Endothelial cell of umbilical vein (primary cell): ENCODE results near the gene LRRC52. TPM values are rescaled to one million over a fixed set of nuclear protein-coding genes. Genes with fewer than 3 reads are reported as not detected.

Experiments used
- BruUV-seq: library from RNA; stranded (reverse); fragments of 400-500 nt; replicated peaks from 2 replicates; lab custom pipeline; 2021; lab: Mats Ljungman, UMichigan
- CTCF ChIA-PET: fragments of 300-600, 350-600 bp; sonication (Branson Sonifier 250); formaldehyde crosslinking; loops from one replicate; lab custom pipeline; 2021; ENCODE audit warnings: antibody characterized with exemption, inconsistent platforms; lab: Charles Lee
- POLR2A ChIA-PET: fragments of 300-600, 350-600 bp; sonication (Branson Sonifier 250); formaldehyde crosslinking; loops from one replicate; lab custom pipeline; 2021; ENCODE audit warnings: antibody characterized with exemption, inconsistent platforms; lab: Charles Lee
- DNase-seq: peaks from one replicate; pipeline ENCODE4 v3.0.0-alpha.2; 2011; ENCODE audit warnings: low read depth, low spot score
- FAIRE-seq: peaks from 2 replicates; lab custom pipeline; 2011; peaks lifted over from hg19 to GRCh38; lab: Jason Lieb, UNC
- H2AFZ ChIP-seq: 2 replicates; pipeline ENCODE4 v1.6.0; 2012; ENCODE audit warnings: low read depth, low read length, control low read depth, inconsistent platforms
- H3K27ac ChIP-seq: 2 replicates; pipeline ENCODE4 v1.5.1; 2011; ENCODE audit warnings: low read depth, mild to moderate bottlenecking, control low read depth, low read length, moderate library complexity; ENCODE audit not compliant: insufficient read depth
- H3K27me3 ChIP-seq, 2 experiments: 2 replicates each; pipeline versions ENCODE4 v1.6.0 to v1.6.1; 2011; ENCODE audit warnings: low read length in 2 of 2, mixed read lengths in 1 of 2; ENCODE audit not compliant: control insufficient read depth in 2 of 2, insufficient read depth in 2 of 2
- H3K36me3 ChIP-seq, 2 experiments: 2 replicates in 1 of 2; 3 replicates in 1 of 2; pipeline ENCODE4 v1.5.1; 2011; ENCODE audit warnings: low read length in 2 of 2, mild to moderate bottlenecking in 1 of 2, moderate library complexity in 1 of 2; ENCODE audit not compliant: control insufficient read depth in 2 of 2, insufficient read depth in 2 of 2; ENCODE audit errors: extremely low read depth in 1 of 2
- H3K4me1 ChIP-seq: 3 replicates; pipeline ENCODE4 v1.5.1; 2011; ENCODE audit warnings: mild to moderate bottlenecking, low read length; ENCODE audit not compliant: control insufficient read depth, insufficient read depth; ENCODE audit errors: extremely low read depth
- H3K4me2 ChIP-seq: 2 replicates; pipeline ENCODE4 v1.6.1; 2011; ENCODE audit warnings: low read length, control low read depth, mixed read lengths; ENCODE audit not compliant: insufficient read depth
- H3K4me3 ChIP-seq, 3 experiments: fragments of 200-600 bp in 1 of 3; sonication (generic), shearing (Covaris generic) in 1 of 3; replicated peaks in 1 of 3; 2 replicates each; pipeline ENCODE4 v1.5.1; 2011 to 2016; ENCODE audit warnings: control low read depth in 3 of 3, low read length in 3 of 3, mild to moderate bottlenecking in 2 of 3, inconsistent platforms in 1 of 3, low read depth in 1 of 3, moderate library complexity in 1 of 3; ENCODE audit not compliant: insufficient read depth in 1 of 3
- H3K79me2 ChIP-seq: 2 replicates; pipeline ENCODE4 v1.6.0; 2012; ENCODE audit warnings: low read length, inconsistent platforms; ENCODE audit not compliant: control insufficient read depth, insufficient read depth
- H3K9ac ChIP-seq: replicated peaks from 2 replicates; pipeline ENCODE3; 2011; ENCODE audit warnings: low read length, control low read depth; ENCODE audit not compliant: insufficient read depth; ENCODE audit errors: extremely low read depth
- H3K9me1 ChIP-seq: replicated peaks from 3 replicates; pipeline ENCODE4 v1.6.0; 2011; ENCODE audit warnings: mild to moderate bottlenecking, low read length; ENCODE audit not compliant: control insufficient read depth, insufficient read depth; ENCODE audit errors: extremely low read depth
- H3K9me3 ChIP-seq: replicated peaks from 2 replicates; pipeline ENCODE4 v1.5.1; 2012; ENCODE audit warnings: low read length, inconsistent platforms; ENCODE audit not compliant: control insufficient read depth, insufficient read depth
- H4K20me1 ChIP-seq: replicated peaks from 2 replicates; pipeline ENCODE3; 2011; ENCODE audit warnings: mild to moderate bottlenecking, low read length; ENCODE audit not compliant: control insufficient read depth, insufficient read depth; ENCODE audit errors: extremely low read depth
- CTCF ChIP-seq, 2 donors: IDR thresholded peaks; 1 replicate in 1 of 2; 2 replicates in 1 of 2; pipeline ENCODE4 v1.5.1; 2011; ENCODE audit warnings: low read length in 2 of 2, mild to moderate bottlenecking in 2 of 2, moderate library complexity in 2 of 2, control low read depth in 1 of 2, inconsistent platforms in 1 of 2, low read depth in 1 of 2; ENCODE audit not compliant: insufficient read depth in 1 of 2; ENCODE audit errors: extremely low read depth in 1 of 2
- EZH2 ChIP-seq: IDR thresholded peaks from 2 replicates; pipeline ENCODE4 v1.6.1; 2012; ENCODE audit warnings: borderline replicate concordance, low read depth, mild to moderate bottlenecking, moderate library complexity, low read length, inconsistent platforms; ENCODE audit not compliant: severe bottlenecking
- FOS ChIP-seq: IDR thresholded peaks from 2 replicates; pipeline ENCODE4 v1.6.1; 2011; ENCODE audit warnings: mild to moderate bottlenecking, low read length, moderate library complexity, borderline replicate concordance; ENCODE audit not compliant: insufficient read depth
- GATA2 ChIP-seq: IDR thresholded peaks from 2 replicates; pipeline ENCODE4 v1.7.0; 2011; ENCODE audit warnings: low read depth, mild to moderate bottlenecking, moderate library complexity, mixed read lengths, low read length; ENCODE audit not compliant: insufficient read length, insufficient read depth
- JUN ChIP-seq: IDR thresholded peaks from 2 replicates; pipeline ENCODE4 v1.6.1; 2011; ENCODE audit warnings: borderline replicate concordance, low read depth; ENCODE audit not compliant: insufficient read length, insufficient read depth
- MAX ChIP-seq: IDR thresholded peaks from 2 replicates; pipeline ENCODE4 v1.6.1; 2011; ENCODE audit not compliant: insufficient read depth, insufficient read length
- MYC ChIP-seq: IDR thresholded peaks from one replicate; pipeline ENCODE4 v1.6.1; 2011; ENCODE audit warnings: mild to moderate bottlenecking, low read depth, low read length
- POLR2A ChIP-seq: IDR thresholded peaks from 2 replicates; pipeline ENCODE4 v1.6.1; 2012; ENCODE audit warnings: low read depth, mild to moderate bottlenecking, control low read depth, low read length
- POLR2AphosphoS5 ChIP-seq: IDR thresholded peaks from 2 replicates; pipeline ENCODE4 v1.6.1; 2012; ENCODE audit warnings: low read depth, mild to moderate bottlenecking, control low read depth, low read length, moderate library complexity; ENCODE audit not compliant: insufficient read depth
- dilution Hi-C: fragments of 300-500 bp; cut with MboI; formaldehyde crosslinking; loops from one replicate; pipeline ENCODE4 v1.15.0; 2019; ENCODE audit warnings: low sequenced_read_pairs; ENCODE audit not compliant: extremely low pct_ligation_motif_present
- intact Hi-C: fragments of 100-400 bp; cut with micrococcal nuclease; formaldehyde crosslinking; loops from one replicate; pipeline ENCODE4 v1.10.0; 2022
- polyA plus RNA-seq, 4 experiments: library from polyadenylated mRNA; depleted of rRNA in 3 of 4; stranded (reverse) in 3 of 4; unstranded in 1 of 4; fragments of >200 nt; gene quantifications; 2 replicates each; pipeline versions ENCODE4 v1.2.1 to v1.2.3, GENCODE V29; 2011 to 2012; ENCODE audit warnings: missing spikeins in 1 of 4
- total RNA-seq: library from RNA; stranded (reverse); gene quantifications from 2 replicates; pipeline ENCODE4 v1.2.3, GENCODE V29; 2021

The LRRC52 gene
- total and polyA plus RNA-seq, 2 donors (not counting 3 experiments of a cell fraction or from before 2014, with no cell fraction given), result not detected

- BruUV-seq, result no TSS peak
- no peak for FAIRE-seq
- H2AFZ ChIP-seq, result no peak overlapping the region
- no peak for TF ChIP-seq EZH2
- no peak for TF ChIP-seq POLR2A
- no peaks in the 10 kb centered on the region for H3K79me2 ChIP-seq
- no peaks in the 10 kb centered on the region for H3K9me1 ChIP-seq
- no peak for DNase-seq
- no peak overlapping the region for H3K4me2 ChIP-seq
- dilution Hi-C loops (no loop called here), intact Hi-C loops (no loop called here)
- H4K20me1 ChIP-seq, result no peaks in the 10 kb centered on the region
- H3K9me3 ChIP-seq, result no peaks in the 10 kb centered on the region
- ChIA-PET POLR2A (no interaction called here), CTCF (interaction anchor here (1.7 kb wide), 1 partner anchor 184 kb away, joined by 5 read pairs; no protein-coding TSS in a partner anchor)
- no peaks in the 10 kb centered on the region for H3K36me3 ChIP-seq
- H3K27me3 ChIP-seq, result peaks cover 0 to 2% of the 10 kb centered on the region in 2 experiments
- no peak overlapping the region for H3K27ac ChIP-seq
- no peaks in the 10 kb centered on the region for H3K4me1 ChIP-seq
- H3K4me3 ChIP-seq, result no peak overlapping the region
- H3K9ac ChIP-seq, result no peak overlapping the region
These were observed 33.9 kb downstream of the LRRC52 start for GRCh38 chr1:165577707-165578106.

GRCh38 chr1:165580931-165581871, 37.4 kb downstream of the LRRC52 start:
- Histone ChIP-seq H3K27me3 (peaks cover 0 to 3% of the 10 kb centered on the region in 2 experiments), H4K20me1 (no peaks in the 10 kb centered on the region), H3K36me3 (no peaks in the 10 kb centered on the region), H3K4me1 (no peaks in the 10 kb centered on the region), H3K4me2 (no peak overlapping the region), H3K9ac (no peak overlapping the region), H3K79me2 (no peaks in the 10 kb centered on the region), H2AFZ (no peak overlapping the region), H3K9me3 (no peaks in the 10 kb centered on the region), H3K27ac (no peak overlapping the region), H3K4me3 (no peak overlapping the region), H3K9me1 (no peaks in the 10 kb centered on the region)
- TF ChIP-seq EZH2 (no peak), GATA2 (no peak), MAX (no peak), CTCF (IDR thresholded peaks at IDR 0.05; ENCODE audit: extremely low read depth in 1 of 2, insufficient read depth in 1 of 2, low read depth in 1 of 2, low read length in 2 of 2) (no peak), POLR2A (no peak), FOS (no peak), JUN (no peak), POLR2AphosphoS5 (no peak), MYC (no peak)
- no TSS peak for BruUV-seq
- DNase-seq, result no peak
- POLR2A ChIA-PET, result no interaction called here
- CTCF ChIA-PET, result interaction anchor here (1.1 kb wide), 1 partner anchor 11 kb away, joined by 4 read pairs; no protein-coding TSS in a partner anchor
- no peak for FAIRE-seq
- intact Hi-C loops, result no loop called here
- dilution Hi-C loops, result no loop called here
